Breast epithelium (tissue), 4 donors: ENCODE measurements around the gene KIR3DL3. TPM values are rescaled to one million over a fixed set of nuclear protein-coding genes. Genes with fewer than 3 reads are reported as not detected.
"Not testable (repeated sequence)": the region's sequence is repeated elsewhere in the genome, so short reads cannot be mapped to it uniquely, and the experiment has no call there.

ENCODE experiments used
- DNase-seq, 2 donors: peaks; one replicate each; pipeline ENCODE4 v3.0.0-alpha.2; 2019; ENCODE audit warnings: low spot score in 2 of 2
- H3K27ac ChIP-seq, 2 donors: fragments of 200-600 bp; sonication (generic) in 1 of 2; one replicate each; pipeline ENCODE4 v1.5.1; 2016 to 2019; ENCODE audit warnings: mild to moderate bottlenecking in 1 of 2
- H3K27me3 ChIP-seq, 2 donors: fragments of 200-600 bp; sonication (generic) in 1 of 2; one replicate each; pipeline versions ENCODE4 v1.5.1 to v1.6.0; 2017 to 2019; ENCODE audit warnings: control low read depth in 1 of 2, mild to moderate bottlenecking in 1 of 2
- H3K36me3 ChIP-seq: fragments of 200-600 bp; one replicate; pipeline ENCODE4 v1.5.1; 2019
- H3K4me1 ChIP-seq, 2 donors: fragments of 200-600 bp; sonication (generic); one replicate each; pipeline ENCODE4 v1.5.1; 2016 to 2019; ENCODE audit warnings: control low read depth in 1 of 2
- H3K4me3 ChIP-seq, 3 donors: fragments of 200-600 bp; sonication (generic); 1 replicate in 2 of 3; 2 replicates in 1 of 3; pipeline ENCODE4 v1.5.1; 2016 to 2019; ENCODE audit warnings: mild to moderate bottlenecking in 3 of 3, moderate library complexity in 2 of 3
- H3K9me3 ChIP-seq, 2 donors: fragments of 200-600 bp; sonication (generic) in 1 of 2; one replicate each; pipeline ENCODE4 v1.5.1; 2016 to 2019; ENCODE audit warnings: control low read depth in 1 of 2
- CTCF ChIP-seq, 3 donors: fragments of 450-650 bp; IDR thresholded peaks; one replicate each; pipeline ENCODE4 v1.5.1; 2016 to 2017; ENCODE audit warnings: antibody characterized with exemption in 3 of 3, mild to moderate bottlenecking in 3 of 3, moderate library complexity in 3 of 3
- POLR2A ChIP-seq: fragments of 450-650 bp; IDR thresholded peaks from one replicate; pipeline ENCODE4 v1.6.1; 2016; ENCODE audit warnings: antibody characterized with exemption, mild to moderate bottlenecking, moderate library complexity
- POLR2AphosphoS5 ChIP-seq, 3 donors: sonication (generic); formaldehyde crosslinking; IDR thresholded peaks; one replicate each; pipeline ENCODE4 v1.6.1; 2017; ENCODE audit warnings: antibody characterized with exemption in 3 of 3
- intact Hi-C: fragments of 100-400 bp; cut with DNase I; formaldehyde crosslinking; loops from one replicate; pipeline ENCODE4 v1.15.1; 2023; ENCODE audit warnings: low total_unique reads
- total RNA-seq, 3 donors: library from RNA; depleted of rRNA; stranded (reverse); fragments of >200 nt; gene quantifications; one replicate each; pipeline ENCODE4 v1.1.0, GENCODE V29; 2016

The KIR3DL3 gene
- total RNA-seq, 3 donors from 2014 or later, result not detected

GRCh38 chr19:54729416-54730188, 5.4 kb downstream of the KIR3DL3 start:
- no peaks in the 10 kb centered on the region for H3K36me3 ChIP-seq
- H3K4me3 ChIP-seq, result no peak overlapping the region
- H3K27me3 ChIP-seq, result no peaks in the 10 kb centered on the region
- H3K27ac ChIP-seq, result no peak overlapping the region
- H3K4me1 ChIP-seq, result no peaks in the 10 kb centered on the region
- peaks cover 0 to 12% of the 10 kb centered on the region in 2 donors for H3K9me3 ChIP-seq
- intact Hi-C loops, result no loop called here
- no peak for DNase-seq
- TF ChIP-seq CTCF (IDR thresholded peaks at IDR 0.05), result no peak
- no peak for TF ChIP-seq POLR2A
- TF ChIP-seq POLR2AphosphoS5 (IDR thresholded peaks at IDR 0.05), result no peak

GRCh38 chr19:54731191-54731590, 6.9 kb downstream of the KIR3DL3 start:
- Histone ChIP-seq H3K9me3 (peaks cover 0 to 12% of the 10 kb centered on the region in 2 donors), H3K27me3 (no peaks in the 10 kb centered on the region), H3K27ac (no peak overlapping the region), H3K36me3 (no peaks in the 10 kb centered on the region), H3K4me3 (no peak overlapping the region), H3K4me1 (no peaks in the 10 kb centered on the region)
- TF ChIP-seq CTCF (IDR thresholded peaks at IDR 0.05), result no peak
- TF ChIP-seq POLR2A, result no peak
- no peak for TF ChIP-seq POLR2AphosphoS5 (IDR thresholded peaks at IDR 0.05)
- intact Hi-C loops, result no loop called here
- no peak for DNase-seq

GRCh38 chr19:54738306-54738705, 14.1 kb downstream of the KIR3DL3 start, which contains the start of gene KIR2DL3:
KIR2DL3 (plus strand) TSS chr19:54738513; CDS start chr19:54738546, 33 bp downstream.
- intact Hi-C loops, H3K4me3 ChIP-seq: not testable (repeated sequence)

GRCh38 chr19:54738715-54739114, 14.5 kb downstream of the KIR3DL3 start:
- TF ChIP-seq POLR2AphosphoS5 (IDR thresholded peaks at IDR 0.05) (no peak), CTCF (IDR thresholded peaks at IDR 0.05) (no peak), POLR2A (no peak)
- H3K9me3 ChIP-seq, result peaks cover 0 to 4% of the 10 kb centered on the region in 2 donors
- no peak for DNase-seq
- no peak overlapping the region for H3K27ac ChIP-seq
- intact Hi-C loops, result no loop called here
- no peaks in the 10 kb centered on the region for H3K27me3 ChIP-seq
- no peaks in the 10 kb centered on the region for H3K36me3 ChIP-seq
- no peaks in the 10 kb centered on the region for H3K4me1 ChIP-seq
- no peak overlapping the region for H3K4me3 ChIP-seq

More at GRCh38 chr19:54738306-54738705, 14.1 kb downstream of the KIR3DL3 start, which contains the start of gene KIR2DL3:
- not testable (repeated sequence) for H3K27ac ChIP-seq, H3K9me3 ChIP-seq, H3K36me3 ChIP-seq, DNase-seq, H3K27me3 ChIP-seq, H3K4me1 ChIP-seq

- Histone ChIP-seq H3K9me3 (no peaks in the 10 kb centered on the region), H3K4me1 (no peaks in the 10 kb centered on the region), H3K36me3 (no peaks in the 10 kb centered on the region), H3K27ac (no peak overlapping the region), H3K4me3 (no peak overlapping the region), H3K27me3 (no peaks in the 10 kb centered on the region)
- TF ChIP-seq CTCF (IDR thresholded peaks at IDR 0.05) (no peak), POLR2AphosphoS5 (IDR thresholded peaks at IDR 0.05) (no peak), POLR2A (no peak)
- DNase-seq, result no peak
- intact Hi-C loops, result no loop called here
Observed at GRCh38 chr19:54739587-54740497, 15.6 kb downstream of the KIR3DL3 start.

GRCh38 chr19:54741950-54742349, 17.7 kb downstream of the KIR3DL3 start:
- H3K27me3 ChIP-seq, DNase-seq, H3K4me3 ChIP-seq, H3K4me1 ChIP-seq, H3K9me3 ChIP-seq, intact Hi-C loops, H3K27ac ChIP-seq, H3K36me3 ChIP-seq: not testable (repeated sequence)

GRCh38 chr19:54744080-54744479, 19.8 kb downstream of the KIR3DL3 start:
- H3K27ac ChIP-seq, H3K27me3 ChIP-seq, H3K4me1 ChIP-seq, H3K36me3 ChIP-seq, H3K4me3 ChIP-seq, H3K9me3 ChIP-seq, DNase-seq, intact Hi-C loops: not testable (repeated sequence)

GRCh38 chr19:54747614-54748322, 23.5 kb downstream of the KIR3DL3 start:
- H3K4me1 ChIP-seq, H3K9me3 ChIP-seq, H3K27ac ChIP-seq, H3K36me3 ChIP-seq, DNase-seq, intact Hi-C loops, H3K4me3 ChIP-seq, H3K27me3 ChIP-seq: not testable (repeated sequence)
